ENCODE data around the gene RNU2-63P.
"Not testable (repeated sequence)": the region's sequence is repeated elsewhere in the genome, so short reads cannot be mapped to it uniquely, and the experiment has no call there.

DNA sequence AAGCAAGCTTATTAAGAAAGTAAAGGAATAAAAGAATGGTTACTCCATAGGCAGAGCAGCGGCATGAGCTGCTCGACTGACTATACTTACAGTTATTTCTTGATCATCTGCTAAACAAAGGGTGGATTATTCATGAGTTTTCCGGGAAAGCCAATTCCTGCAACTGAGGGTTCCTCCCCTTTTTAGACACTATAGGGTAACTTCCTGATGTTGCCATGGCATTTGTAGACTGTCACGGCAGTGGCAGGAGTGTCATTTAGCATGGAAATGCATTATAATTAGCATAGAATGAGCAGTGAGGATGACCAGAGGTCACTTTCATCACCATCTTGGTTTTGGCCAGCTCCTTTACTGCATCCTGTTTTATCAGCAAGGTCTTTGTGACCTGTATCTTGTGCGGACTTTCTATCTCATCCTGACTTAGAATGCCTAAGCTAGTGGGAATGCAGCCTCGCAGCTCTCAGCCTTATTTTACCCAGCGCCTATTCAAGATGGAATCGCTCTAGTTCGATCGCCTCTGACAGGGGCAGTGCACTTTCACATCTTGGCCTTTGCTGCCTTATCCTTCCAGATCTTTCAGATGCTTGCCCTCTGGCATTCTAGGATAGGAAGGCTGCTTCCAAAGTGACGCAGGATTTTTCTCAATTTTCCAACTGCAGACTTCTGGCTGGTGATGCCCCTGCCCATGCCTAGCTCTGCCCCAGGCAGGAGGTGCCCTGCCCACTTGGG lies 1.9 kb upstream of the RNU2-63P start:
- TF ChIP-seq, protein P1, sequence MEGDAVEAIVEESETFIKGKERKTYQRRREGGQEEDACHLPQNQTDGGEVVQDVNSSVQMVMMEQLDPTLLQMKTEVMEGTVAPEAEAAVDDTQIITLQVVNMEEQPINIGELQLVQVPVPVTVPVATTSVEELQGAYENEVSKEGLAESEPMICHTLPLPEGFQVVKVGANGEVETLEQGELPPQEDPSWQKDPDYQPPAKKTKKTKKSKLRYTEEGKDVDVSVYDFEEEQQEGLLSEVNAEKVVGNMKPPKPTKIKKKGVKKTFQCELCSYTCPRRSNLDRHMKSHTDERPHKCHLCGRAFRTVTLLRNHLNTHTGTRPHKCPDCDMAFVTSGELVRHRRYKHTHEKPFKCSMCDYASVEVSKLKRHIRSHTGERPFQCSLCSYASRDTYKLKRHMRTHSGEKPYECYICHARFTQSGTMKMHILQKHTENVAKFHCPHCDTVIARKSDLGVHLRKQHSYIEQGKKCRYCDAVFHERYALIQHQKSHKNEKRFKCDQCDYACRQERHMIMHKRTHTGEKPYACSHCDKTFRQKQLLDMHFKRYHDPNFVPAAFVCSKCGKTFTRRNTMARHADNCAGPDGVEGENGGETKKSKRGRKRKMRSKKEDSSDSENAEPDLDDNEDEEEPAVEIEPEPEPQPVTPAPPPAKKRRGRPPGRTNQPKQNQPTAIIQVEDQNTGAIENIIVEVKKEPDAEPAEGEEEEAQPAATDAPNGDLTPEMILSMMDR (conservative IDR thresholded peaks at IDR 0.05; ENCODE audit: low read length): not testable (repeated sequence)
- not testable (repeated sequence) for TF ChIP-seq EZH2phosphoT487 (IDR thresholded peaks at IDR 0.05; ENCODE audit: borderline replicate concordance, low read depth, low read length)
